GM12864 (cell line): ENCODE measurements around the gene MLST8.
A peak's percentile ranks its signal among the peaks of the same experiment; 100 is the strongest.

Experiments
- DNase-seq: peaks from one replicate; pipeline ENCODE4 v3.0.0-alpha.2; 2011; ENCODE audit warnings: low read depth
- H3K4me3 ChIP-seq: 2 replicates; pipeline ENCODE4 v1.5.1; 2011; ENCODE audit warnings: mild to moderate bottlenecking, low read depth, low read length, control low read depth
- TF ChIP-seq, protein P1 (sequence below): IDR thresholded peaks from 2 replicates; pipeline ENCODE4 v1.5.1; 2011; ENCODE audit warnings: low read depth, mild to moderate bottlenecking, moderate library complexity, low read length, control low read depth, inconsistent platforms; ENCODE audit errors: missing control alignments

The MLST8 gene

DNA sequence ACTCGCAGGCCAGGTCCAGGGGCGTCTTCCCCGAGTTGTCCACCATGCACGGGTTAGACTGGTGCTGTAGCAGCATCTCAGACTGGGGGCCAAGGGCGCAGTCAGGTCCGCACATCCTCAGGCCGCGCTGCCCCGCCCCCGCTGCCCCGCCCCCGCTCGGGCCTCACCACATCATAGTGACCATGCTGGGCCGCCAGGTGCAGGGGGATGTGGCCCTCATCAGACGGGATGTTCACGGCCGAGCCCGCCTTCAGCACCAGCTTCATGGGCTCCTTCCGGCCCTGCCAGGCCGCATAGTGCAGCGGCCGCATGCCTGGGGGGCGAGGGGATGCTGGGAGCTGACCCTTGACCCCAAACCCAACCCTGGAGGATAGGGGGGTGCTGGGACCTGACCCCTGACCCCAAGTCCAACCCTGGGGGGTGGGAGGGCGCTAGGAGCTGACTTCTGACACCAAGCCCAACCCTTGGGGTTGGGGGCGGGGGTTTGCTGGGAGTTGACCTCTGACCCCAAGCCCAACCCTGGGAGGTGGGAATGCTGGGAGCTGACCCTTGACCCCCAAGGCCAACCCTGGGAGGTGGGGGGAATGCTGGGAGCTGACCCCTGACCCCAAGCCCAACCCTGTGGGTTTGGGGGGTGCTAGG, 15.9 kb upstream of the MLST8 start:
- no peak overlapping the region for H3K4me3 ChIP-seq
- TF ChIP-seq, protein P1, sequence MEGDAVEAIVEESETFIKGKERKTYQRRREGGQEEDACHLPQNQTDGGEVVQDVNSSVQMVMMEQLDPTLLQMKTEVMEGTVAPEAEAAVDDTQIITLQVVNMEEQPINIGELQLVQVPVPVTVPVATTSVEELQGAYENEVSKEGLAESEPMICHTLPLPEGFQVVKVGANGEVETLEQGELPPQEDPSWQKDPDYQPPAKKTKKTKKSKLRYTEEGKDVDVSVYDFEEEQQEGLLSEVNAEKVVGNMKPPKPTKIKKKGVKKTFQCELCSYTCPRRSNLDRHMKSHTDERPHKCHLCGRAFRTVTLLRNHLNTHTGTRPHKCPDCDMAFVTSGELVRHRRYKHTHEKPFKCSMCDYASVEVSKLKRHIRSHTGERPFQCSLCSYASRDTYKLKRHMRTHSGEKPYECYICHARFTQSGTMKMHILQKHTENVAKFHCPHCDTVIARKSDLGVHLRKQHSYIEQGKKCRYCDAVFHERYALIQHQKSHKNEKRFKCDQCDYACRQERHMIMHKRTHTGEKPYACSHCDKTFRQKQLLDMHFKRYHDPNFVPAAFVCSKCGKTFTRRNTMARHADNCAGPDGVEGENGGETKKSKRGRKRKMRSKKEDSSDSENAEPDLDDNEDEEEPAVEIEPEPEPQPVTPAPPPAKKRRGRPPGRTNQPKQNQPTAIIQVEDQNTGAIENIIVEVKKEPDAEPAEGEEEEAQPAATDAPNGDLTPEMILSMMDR = no peak
- DNase-seq = no peak

DNA sequence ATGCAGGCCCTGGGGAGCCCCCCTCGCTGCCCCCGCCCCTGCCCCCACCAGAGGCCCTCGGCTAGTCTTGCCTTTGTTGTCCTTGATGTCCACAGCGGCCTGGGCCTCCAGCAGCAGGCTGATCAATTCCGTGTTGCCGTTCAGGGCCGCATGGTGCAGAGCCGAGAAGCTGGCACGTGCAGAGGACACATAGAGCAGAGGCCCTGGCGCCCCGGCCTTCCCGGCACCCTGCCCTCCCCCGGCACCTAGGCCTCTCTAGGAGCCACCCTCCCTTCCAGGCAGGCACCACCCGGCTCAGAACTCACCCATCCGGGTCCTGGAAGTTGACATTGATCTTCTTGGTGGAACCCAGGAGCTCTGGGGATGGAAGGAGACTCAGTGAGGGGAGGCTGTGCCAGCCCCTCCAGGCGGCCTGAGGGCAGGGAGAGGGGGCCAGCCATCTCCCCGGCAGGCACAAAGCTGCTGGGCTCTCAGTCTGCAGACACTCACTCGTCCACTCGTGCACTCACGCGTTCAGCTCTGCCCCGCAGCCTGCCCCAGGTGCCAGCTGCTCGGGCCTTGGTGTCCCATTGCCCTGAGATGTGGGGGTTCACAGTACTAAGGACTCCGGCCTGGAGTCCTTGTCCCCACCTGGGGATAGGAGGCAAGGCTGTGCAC, 15.1 kb upstream of the MLST8 start:
- TF ChIP-seq, protein P1 = no peak
- no peak for DNase-seq
- H3K4me3 ChIP-seq = no peak overlapping the region

DNA sequence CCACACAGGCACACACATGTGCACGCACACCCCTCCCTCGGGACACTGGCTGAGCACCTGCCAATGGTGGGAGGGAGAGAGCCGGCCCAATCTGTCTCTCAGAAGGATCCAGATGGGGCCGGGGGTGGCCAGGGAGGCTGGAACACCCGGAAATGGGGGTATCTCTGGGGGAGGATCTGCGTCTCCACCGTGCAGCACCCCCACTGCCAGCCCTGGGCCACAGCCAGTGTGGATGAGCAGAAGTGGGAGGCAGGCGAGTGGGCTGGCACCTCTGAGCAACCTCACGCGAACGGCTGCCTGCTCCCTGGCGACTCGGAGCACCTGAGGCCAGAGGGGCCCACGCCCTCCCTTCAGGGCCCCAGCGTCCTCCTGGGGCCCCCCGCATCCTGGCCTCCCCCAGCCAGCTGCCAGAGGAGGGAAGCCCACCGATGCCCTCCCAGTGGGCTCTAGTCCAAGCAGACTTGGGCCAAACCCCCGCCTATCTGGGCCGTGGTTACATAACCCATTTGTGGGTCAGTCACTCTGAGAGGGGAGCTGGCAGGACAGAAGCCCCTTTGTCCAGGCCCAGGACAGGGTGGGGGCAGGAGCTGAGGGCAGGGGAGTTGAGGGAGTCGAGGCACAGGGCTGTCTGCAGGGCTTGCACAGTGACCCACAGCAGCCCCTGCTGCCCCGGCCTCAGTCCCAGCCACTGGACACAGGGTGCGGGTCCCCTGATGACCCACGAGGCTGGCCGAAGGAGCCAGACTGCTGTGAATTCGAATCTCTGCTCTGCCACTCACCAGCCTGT, 14.4 kb upstream of the MLST8 start:
- TF ChIP-seq, protein P1 = no peak
- no peak overlapping the region for H3K4me3 ChIP-seq
- DNase-seq = no peak

DNA sequence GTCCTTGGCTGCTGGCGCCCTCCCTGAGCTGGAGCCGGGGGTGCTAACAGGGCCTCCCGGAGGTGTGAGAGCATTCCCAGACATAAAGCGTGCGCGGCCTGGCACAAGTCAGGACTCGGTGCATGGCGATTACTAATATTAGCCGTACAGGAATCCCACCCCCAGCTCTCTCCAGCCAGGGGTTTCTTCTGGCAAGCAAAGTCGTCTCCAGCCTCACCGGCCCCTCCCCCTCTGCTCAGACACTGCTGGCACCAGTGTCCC, 13.9 kb upstream of the MLST8 start:
- no peak overlapping the region for H3K4me3 ChIP-seq
- TF ChIP-seq, protein P1 = no peak
- no peak for DNase-seq

DNA sequence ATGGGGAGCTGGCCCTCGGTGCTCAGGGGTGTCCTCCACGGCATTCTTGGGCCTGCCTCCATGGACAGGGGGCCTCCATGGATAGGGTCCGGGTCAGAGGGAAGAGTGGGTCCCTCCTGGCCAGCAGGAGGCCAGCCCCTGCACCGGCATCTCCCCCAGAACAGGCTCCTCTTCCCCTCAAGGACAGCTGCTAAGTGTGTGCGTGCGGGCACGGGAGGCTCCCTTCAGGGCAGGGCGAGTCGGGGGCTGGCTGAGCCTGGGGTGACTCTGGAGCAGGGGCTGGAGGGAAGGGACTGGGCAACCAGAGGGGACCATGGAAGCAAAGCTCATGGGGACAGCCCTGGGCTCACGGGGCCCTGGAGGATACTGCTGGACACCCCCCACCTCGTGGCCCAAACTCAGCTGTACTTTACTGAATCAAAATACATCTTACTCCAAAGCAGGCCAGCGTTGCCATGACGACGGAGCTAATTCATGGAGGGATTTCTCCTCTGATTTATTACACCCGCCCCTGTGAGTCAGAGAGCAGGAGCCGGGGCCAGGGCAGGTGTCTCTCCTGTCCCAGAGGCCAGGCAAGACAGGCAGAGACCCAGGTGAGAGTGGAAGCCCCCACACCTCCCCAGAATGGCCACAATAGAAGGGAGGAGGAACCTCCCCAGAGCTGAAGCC, 11.0 kb upstream of the MLST8 start:
- no peak overlapping the region for H3K4me3 ChIP-seq
- TF ChIP-seq, protein P1 = no peak
- DNase-seq = no peak

DNA sequence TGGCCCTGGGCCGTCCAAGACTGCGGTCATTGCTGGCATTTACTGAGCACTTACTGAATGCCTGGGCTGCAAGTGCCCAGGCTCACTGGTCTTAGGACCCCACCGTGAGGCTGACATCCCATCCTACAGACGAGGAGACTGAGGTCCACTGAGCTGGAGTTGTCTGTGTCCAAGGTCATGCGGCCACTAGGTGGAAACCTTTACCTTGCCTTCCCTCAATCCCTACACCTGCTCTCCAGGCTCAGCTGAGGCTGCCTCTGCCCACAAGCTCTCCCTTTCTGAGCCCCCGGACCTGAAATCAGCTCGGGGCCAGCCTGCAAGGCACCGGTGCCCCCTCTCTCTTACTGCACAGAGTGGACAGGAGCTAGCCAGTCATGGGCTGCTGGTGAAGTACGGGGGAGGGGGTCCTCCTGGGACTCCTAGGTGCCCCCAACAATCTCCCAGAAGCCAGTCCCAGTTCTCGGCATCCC, 10.4 kb upstream of the MLST8 start:
- H3K4me3 ChIP-seq = no peak overlapping the region
- TF ChIP-seq, protein P1 = peak; percentile 66
- DNase-seq = peak; percentile 27
